Nephron (organoid): ENCODE data around the gene POLD4.

ENCODE experiments used
- H3K27ac Mint-ChIP-seq, 3 experiments: 2 replicates each; pipeline ENCODE4 v1.8.0; 2020; ENCODE audit warnings: mixed read lengths in 3 of 3, mild to moderate bottlenecking in 2 of 3, moderate library complexity in 1 of 3
- H3K27me3 Mint-ChIP-seq: 2 replicates; pipeline ENCODE4 v1.8.0; 2021; ENCODE audit warnings: low read depth, mild to moderate bottlenecking, moderate library complexity, mixed read lengths
- H3K36me3 Mint-ChIP-seq: 2 replicates; pipeline ENCODE4 v1.8.0; 2020; ENCODE audit warnings: low read depth, mixed read lengths
- H3K4me1 Mint-ChIP-seq: 2 replicates; pipeline ENCODE4 v1.8.0; 2020; ENCODE audit warnings: mixed read lengths
- H3K4me3 Mint-ChIP-seq, 3 experiments: 2 replicates each; pipeline ENCODE4 v1.8.0; 2020; ENCODE audit warnings: mild to moderate bottlenecking in 3 of 3, mixed read lengths in 3 of 3, moderate library complexity in 2 of 3
- H3K9me3 Mint-ChIP-seq: 2 replicates; pipeline ENCODE4 v1.8.0; 2020; ENCODE audit warnings: mixed read lengths
- TF ChIP-seq, protein P1 (sequence below), 3 experiments: fragments of 200-600 bp; sonication (generic); IDR thresholded peaks; one replicate each; pipeline ENCODE4 v1.5.0; 2021; ENCODE audit warnings: antibody characterized with exemption in 3 of 3; ENCODE audit not compliant: unreplicated experiment in 3 of 3

Gene POLD4

DNA sequence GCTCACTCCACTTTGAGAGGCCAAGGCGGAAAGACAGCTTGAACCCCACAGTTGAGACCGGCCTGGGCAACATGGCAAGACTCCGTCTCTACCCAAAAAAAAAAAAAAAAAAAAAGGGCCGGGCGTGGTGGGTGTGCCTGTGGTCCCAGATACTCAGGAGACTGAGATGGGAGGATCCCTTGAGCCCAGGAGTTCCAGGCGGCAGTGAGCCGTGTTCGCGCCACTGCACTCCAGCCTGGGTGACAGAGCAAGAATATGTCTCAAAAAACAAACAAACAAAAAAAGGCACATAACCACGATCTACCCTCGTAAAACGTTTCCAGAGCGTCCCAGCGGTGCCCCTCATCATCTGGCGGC is 37.6 kb upstream of the POLD4 start:
- no peaks in the 10 kb centered on the region for H3K36me3 Mint-ChIP-seq
- peak overlapping the region; percentile 78 to 97 (median 85) for H3K27ac Mint-ChIP-seq
- peaks cover 33% of the 10 kb centered on the region for H3K4me1 Mint-ChIP-seq
- no peaks in the 10 kb centered on the region for H3K9me3 Mint-ChIP-seq
- no peaks in the 10 kb centered on the region for H3K27me3 Mint-ChIP-seq
- H3K4me3 Mint-ChIP-seq: peak overlapping the region; percentile 88 to 90 (median 89)
- TF ChIP-seq, protein P1, sequence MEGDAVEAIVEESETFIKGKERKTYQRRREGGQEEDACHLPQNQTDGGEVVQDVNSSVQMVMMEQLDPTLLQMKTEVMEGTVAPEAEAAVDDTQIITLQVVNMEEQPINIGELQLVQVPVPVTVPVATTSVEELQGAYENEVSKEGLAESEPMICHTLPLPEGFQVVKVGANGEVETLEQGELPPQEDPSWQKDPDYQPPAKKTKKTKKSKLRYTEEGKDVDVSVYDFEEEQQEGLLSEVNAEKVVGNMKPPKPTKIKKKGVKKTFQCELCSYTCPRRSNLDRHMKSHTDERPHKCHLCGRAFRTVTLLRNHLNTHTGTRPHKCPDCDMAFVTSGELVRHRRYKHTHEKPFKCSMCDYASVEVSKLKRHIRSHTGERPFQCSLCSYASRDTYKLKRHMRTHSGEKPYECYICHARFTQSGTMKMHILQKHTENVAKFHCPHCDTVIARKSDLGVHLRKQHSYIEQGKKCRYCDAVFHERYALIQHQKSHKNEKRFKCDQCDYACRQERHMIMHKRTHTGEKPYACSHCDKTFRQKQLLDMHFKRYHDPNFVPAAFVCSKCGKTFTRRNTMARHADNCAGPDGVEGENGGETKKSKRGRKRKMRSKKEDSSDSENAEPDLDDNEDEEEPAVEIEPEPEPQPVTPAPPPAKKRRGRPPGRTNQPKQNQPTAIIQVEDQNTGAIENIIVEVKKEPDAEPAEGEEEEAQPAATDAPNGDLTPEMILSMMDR (IDR thresholded peaks at IDR 0.05; ENCODE audit: unreplicated experiment in 3 of 3): no peak

DNA sequence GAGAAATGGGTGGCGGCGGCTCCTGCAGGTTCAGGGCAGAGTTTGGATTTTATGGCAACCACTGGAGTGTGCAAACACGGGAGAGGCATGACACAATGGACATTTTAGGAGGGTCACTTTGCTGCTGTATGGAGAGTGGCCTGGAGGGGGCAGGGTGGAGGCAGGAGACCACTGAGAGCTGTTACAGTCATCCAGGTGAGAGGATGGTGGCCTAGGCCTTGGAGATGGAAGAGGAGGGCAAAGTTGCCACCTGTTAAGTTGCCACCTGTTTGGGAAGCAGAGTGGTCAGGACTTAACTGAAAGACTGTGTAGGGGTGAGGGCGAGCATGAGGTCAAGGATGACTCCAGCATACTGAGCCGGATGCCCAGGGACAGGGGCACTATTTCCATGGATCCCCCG is 36.1 kb upstream of the POLD4 start:
- Mint-ChIP-seq H3K9me3 (no peaks in the 10 kb centered on the region), H3K4me3 (peak overlapping the region; percentile 85 to 90 (median 89)), H3K27me3 (peaks cover 6% of the 10 kb centered on the region), H3K4me1 (peaks cover 33% of the 10 kb centered on the region), H3K27ac (peak overlapping the region; percentile 64 to 94 (median 89)), H3K36me3 (no peaks in the 10 kb centered on the region)
- TF ChIP-seq, protein P1 (IDR thresholded peaks at IDR 0.05; ENCODE audit: unreplicated experiment in 3 of 3): peak; percentile 56 to 62 (median 59)

GRCh38 chr11:67387518-67387917 is 34.2 kb upstream of the POLD4 start:
- Mint-ChIP-seq H3K36me3 (no peaks in the 10 kb centered on the region), H3K9me3 (no peaks in the 10 kb centered on the region), H3K4me3 (peak overlapping the region in 2 of 3 experiments; percentile 29 to 44), H3K27ac (no peak overlapping the region), H3K27me3 (peaks cover 6% of the 10 kb centered on the region), H3K4me1 (peaks cover 27% of the 10 kb centered on the region)
- TF ChIP-seq, protein P1 (IDR thresholded peaks at IDR 0.05; ENCODE audit: unreplicated experiment in 3 of 3): no peak

DNA sequence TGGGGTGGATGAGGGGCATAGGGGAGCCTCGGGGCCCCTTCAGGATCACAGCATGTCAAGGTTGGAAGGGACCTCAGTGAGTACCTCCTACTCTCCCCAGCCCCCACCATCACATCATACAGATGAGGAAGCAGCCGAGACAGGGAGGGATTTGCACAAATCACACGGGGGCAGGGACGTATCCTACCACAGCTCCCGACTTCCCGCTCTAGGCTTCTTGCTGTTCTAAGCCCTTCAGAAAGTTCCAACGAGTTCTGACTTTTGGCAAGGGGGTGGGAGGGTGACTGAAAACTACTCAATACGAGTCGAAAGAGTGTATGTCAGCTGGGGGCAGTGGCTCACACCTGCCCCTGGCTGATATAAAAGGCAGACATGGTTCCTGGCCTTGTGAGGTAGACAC is 33.7 kb upstream of the POLD4 start:
- Mint-ChIP-seq H3K4me1 (peaks cover 27% of the 10 kb centered on the region), H3K27me3 (peaks cover 6% of the 10 kb centered on the region)

GRCh38 chr11:67384851-67385366 is 31.6 kb upstream of the POLD4 start:
- Mint-ChIP-seq H3K9me3 (no peaks in the 10 kb centered on the region), H3K4me3 (no peak overlapping the region), H3K4me1 (peaks cover 22% of the 10 kb centered on the region), H3K27me3 (peaks cover 13% of the 10 kb centered on the region), H3K27ac (peak overlapping the region in 1 of 3 experiments; percentile 68), H3K36me3 (no peaks in the 10 kb centered on the region)
- TF ChIP-seq, protein P1 (IDR thresholded peaks at IDR 0.05; ENCODE audit: unreplicated experiment in 3 of 3): no peak

More for the DNA sequence above, 33.7 kb upstream of the POLD4 start:
- H3K36me3 Mint-ChIP-seq: no peaks in the 10 kb centered on the region
- TF ChIP-seq, protein P1 (IDR thresholded peaks at IDR 0.05; ENCODE audit: unreplicated experiment in 3 of 3): no peak
- H3K27ac Mint-ChIP-seq: no peak overlapping the region
- H3K4me3 Mint-ChIP-seq: no peak overlapping the region
- no peaks in the 10 kb centered on the region for H3K9me3 Mint-ChIP-seq
